C4-2B (cell line): Measurements from ENCODE around the gene NACA.

ENCODE experiments used
- CTCF ChIP-seq: fragments of 450-650 bp; conservative IDR thresholded peaks from 2 replicates; pipeline ENCODE4 v1.5.1; 2017; ENCODE audit warnings: mild to moderate bottlenecking
- ZFX ChIP-seq: fragments of 450-650 bp; IDR thresholded peaks from 2 replicates; pipeline ENCODE4 v1.6.1; 2017

- TF ChIP-seq CTCF (no peak), ZFX (no peak)
Measured at GRCh38 chr12:56773113-56773512, 48.0 kb upstream of the NACA start.
